DOHH2 (cell line): ENCODE results near the gene RAB41.
"Not testable (repeated sequence)": the region's sequence is repeated elsewhere in the genome, so short reads cannot be mapped to it uniquely, and the experiment has no call there.

ENCODE experiments used
- H3F3A ChIP-seq: fragments of 200-600 bp; sonication (generic), shearing (Covaris generic); 2 replicates; pipeline ENCODE4 v1.6.0; 2016; ENCODE audit warnings: antibody characterized with exemption, mild to moderate bottlenecking; ENCODE audit not compliant: control insufficient read depth, insufficient read depth
- H3K27ac ChIP-seq: fragments of 200-600 bp; sonication (generic); 2 replicates; pipeline ENCODE4 v1.5.1; 2014; ENCODE audit warnings: low read depth, mild to moderate bottlenecking, low read length, moderate library complexity
- H3K27me3 ChIP-seq: fragments of 200-600 bp; sonication (generic); 2 replicates; pipeline ENCODE4 v1.6.1; 2014; ENCODE audit warnings: mild to moderate bottlenecking, low read length, mixed read lengths; ENCODE audit not compliant: control insufficient read depth
- H3K36me3 ChIP-seq: fragments of 200-600 bp; sonication (generic); 2 replicates; pipeline ENCODE4 v1.6.1; 2014; ENCODE audit warnings: mild to moderate bottlenecking, low read length, moderate library complexity, mixed read lengths; ENCODE audit not compliant: control insufficient read depth
- H3K4me1 ChIP-seq: fragments of 200-600 bp; sonication (generic); 2 replicates; pipeline ENCODE4 v1.6.1; 2014; ENCODE audit warnings: mild to moderate bottlenecking, low read length, mixed read lengths; ENCODE audit not compliant: control insufficient read depth
- H3K4me2 ChIP-seq: fragments of 200-600 bp; sonication (generic); 2 replicates; pipeline ENCODE4 v1.6.0; 2014; ENCODE audit warnings: mild to moderate bottlenecking, low read length, moderate library complexity
- H3K4me3 ChIP-seq: fragments of 200-600 bp; sonication (generic); 2 replicates; pipeline ENCODE4 v1.5.1; 2014; ENCODE audit warnings: mild to moderate bottlenecking, low read length, mixed read lengths
- H3K79me2 ChIP-seq: fragments of 200-600 bp; sonication (generic); 2 replicates; pipeline ENCODE4 v1.6.1; 2014; ENCODE audit warnings: mild to moderate bottlenecking, low read length, mixed read lengths; ENCODE audit not compliant: control insufficient read depth
- H3K9me2 ChIP-seq: fragments of 200-600 bp; sonication (generic); replicated peaks from 2 replicates; pipeline ENCODE4 v1.6.1; 2014; ENCODE audit warnings: mild to moderate bottlenecking, low read length, mixed read lengths; ENCODE audit not compliant: control insufficient read depth
- H3K9me3 ChIP-seq: fragments of 200-600 bp; sonication (generic); 2 replicates; pipeline ENCODE4 v1.6.1; 2014; ENCODE audit warnings: antibody characterized with exemption, low read length, mixed read lengths; ENCODE audit not compliant: control insufficient read depth, insufficient read depth
- H4K20me1 ChIP-seq: fragments of 200-600 bp; sonication (generic); 2 replicates; pipeline ENCODE4 v1.6.0; 2014; ENCODE audit warnings: low read depth, mild to moderate bottlenecking, antibody characterized with exemption, low read length, moderate library complexity; ENCODE audit not compliant: control insufficient read depth, insufficient read depth
- CTCF ChIP-seq: fragments of 200-600 bp; sonication (generic); IDR thresholded peaks from one replicate; pipeline ENCODE4 v1.5.1; 2014; ENCODE audit warnings: antibody characterized with exemption, mild to moderate bottlenecking, low read depth, low read length; ENCODE audit not compliant: poor library complexity, severe bottlenecking
- EZH2phosphoT487 ChIP-seq: fragments of 200-600 bp; sonication (generic); IDR thresholded peaks from 2 replicates; pipeline ENCODE4 v1.6.1; 2017; ENCODE audit warnings: borderline replicate concordance, mild to moderate bottlenecking, antibody characterized with exemption, low read length, moderate library complexity, mixed read lengths

RAB41 gene

GRCh38 chrX:70281951-70282350 lies at the start of gene RAB41:
Gene RAB41 (plus strand): TSS chrX:70282172. CDS start chrX:70282218, 46 bp downstream.
- H3K36me3 ChIP-seq, result no peaks in the 10 kb centered on the region
- no peaks in the 10 kb centered on the region for H3K9me2 ChIP-seq
- H3K27me3 ChIP-seq, result no peaks in the 10 kb centered on the region

DNA sequence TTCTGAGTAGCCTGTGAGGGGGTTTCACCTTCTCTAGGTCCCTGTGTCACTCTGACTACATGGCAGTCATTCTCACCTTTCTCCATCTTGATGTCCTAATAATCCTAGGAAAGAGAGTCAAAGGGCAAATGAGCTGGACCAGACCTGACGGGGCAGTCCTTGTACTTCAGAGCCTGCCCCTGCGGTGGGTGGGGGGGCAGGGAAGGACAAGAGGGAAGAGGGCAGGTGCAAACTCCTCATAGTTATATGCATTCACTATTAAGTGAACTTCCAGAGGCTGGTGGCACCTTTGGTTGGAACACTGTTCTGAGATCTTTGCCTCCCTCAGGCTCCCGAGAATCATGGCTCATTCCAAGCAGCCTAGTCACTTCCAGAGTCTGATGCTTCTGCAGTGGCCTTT lies 47.6 kb upstream of the RAB41 start, which contains the start of gene AWAT1:
AWAT1 (plus strand) TSS at position 301 of the 400 bp plus-strand sequence; CDS start at position 342, 41 bp downstream.
- H3K9me3 ChIP-seq, result no peaks in the 10 kb centered on the region
- TF ChIP-seq EZH2phosphoT487 (no peak), CTCF (no peak)
- no peaks in the 10 kb centered on the region for H4K20me1 ChIP-seq
- H3K27ac ChIP-seq, result no peak within 1 kb of the TSS
- H3K4me2 ChIP-seq, result no peak within 1 kb of the TSS
- no peaks in the 10 kb centered on the region for H3K9me2 ChIP-seq
- no peaks in the 10 kb centered on the region for H3K27me3 ChIP-seq
- no peaks in the 10 kb centered on the region for H3F3A ChIP-seq
- H3K4me1 ChIP-seq, result no peaks in the 10 kb centered on the region
- no peak within 1 kb of the TSS for H3K4me3 ChIP-seq
- H3K36me3 ChIP-seq, result no peaks in the 10 kb centered on the region
- H3K79me2 ChIP-seq, result no peaks in the 10 kb centered on the region

More at GRCh38 chrX:70281951-70282350, at the start of gene RAB41:
- Histone ChIP-seq H3K4me2 (no peak within 1 kb of the TSS), H3F3A (no peaks in the 10 kb centered on the region), H3K4me3 (no peak within 1 kb of the TSS), H3K4me1 (no peaks in the 10 kb centered on the region), H3K79me2 (no peaks in the 10 kb centered on the region), H3K9me3 (no peaks in the 10 kb centered on the region), H4K20me1 (no peaks in the 10 kb centered on the region), H3K27ac (no peak within 1 kb of the TSS)
- TF ChIP-seq CTCF (no peak), EZH2phosphoT487 (no peak)

- Histone ChIP-seq H3K9me2 (no peaks in the 10 kb centered on the region), H3K4me2 (no peak overlapping the region), H3K4me1 (no peaks in the 10 kb centered on the region), H3K79me2 (no peaks in the 10 kb centered on the region), H4K20me1 (no peaks in the 10 kb centered on the region), H3K27ac (no peak overlapping the region), H3K27me3 (no peaks in the 10 kb centered on the region), H3K4me3 (no peak overlapping the region), H3K36me3 (no peaks in the 10 kb centered on the region), H3F3A (no peaks in the 10 kb centered on the region), H3K9me3 (no peaks in the 10 kb centered on the region)
- no peak for TF ChIP-seq CTCF
- no peak for TF ChIP-seq EZH2phosphoT487
These were observed 41.2 kb upstream of the RAB41 start for GRCh38 chrX:70240751-70241150.

- Histone ChIP-seq H3K4me1 (no peaks in the 10 kb centered on the region), H3K79me2 (no peaks in the 10 kb centered on the region), H3K4me3 (no peak overlapping the region), H3K9me2 (no peaks in the 10 kb centered on the region), H3F3A (no peaks in the 10 kb centered on the region), H3K4me2 (no peak overlapping the region), H4K20me1 (no peaks in the 10 kb centered on the region), H3K27ac (no peak overlapping the region), H3K27me3 (no peaks in the 10 kb centered on the region), H3K9me3 (no peaks in the 10 kb centered on the region), H3K36me3 (no peaks in the 10 kb centered on the region)
- TF ChIP-seq EZH2phosphoT487, result no peak
- no peak for TF ChIP-seq CTCF
These were observed 40.5 kb upstream of the RAB41 start for GRCh38 chrX:70241501-70241900.

DNA sequence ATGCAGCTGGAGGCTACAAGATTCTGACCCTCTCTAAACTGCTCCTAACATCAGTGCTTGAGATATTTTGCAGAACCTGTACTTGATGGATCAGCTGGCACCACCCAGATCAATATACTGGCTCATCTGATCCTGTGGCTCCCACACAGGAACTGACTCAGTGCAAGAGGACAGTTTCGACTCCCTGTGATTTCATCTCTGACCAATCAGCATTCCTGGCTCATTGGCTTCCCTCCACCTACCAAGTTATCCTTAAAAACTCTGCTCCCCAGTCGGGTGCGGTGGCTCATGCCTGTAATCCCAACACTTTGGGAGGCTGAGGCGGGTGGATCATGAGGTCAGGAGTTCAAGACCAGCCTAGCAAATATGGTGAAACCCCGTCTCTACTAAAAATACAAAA lies 38.4 kb upstream of the RAB41 start:
- not testable (repeated sequence) for H3K9me3 ChIP-seq, H3K4me2 ChIP-seq, H3F3A ChIP-seq, H3K4me3 ChIP-seq, H4K20me1 ChIP-seq, H3K36me3 ChIP-seq, H3K27me3 ChIP-seq, H3K9me2 ChIP-seq, H3K27ac ChIP-seq, H3K4me1 ChIP-seq, H3K79me2 ChIP-seq
